Kidney capillary endothelial cell (primary cell): ENCODE data around the gene MIEF1.

ENCODE experiments used
- DNase-seq: peaks from one replicate; pipeline ENCODE4 v3.0.0-alpha.2; 2018; ENCODE audit warnings: low spot score

MIEF1 gene

DNA sequence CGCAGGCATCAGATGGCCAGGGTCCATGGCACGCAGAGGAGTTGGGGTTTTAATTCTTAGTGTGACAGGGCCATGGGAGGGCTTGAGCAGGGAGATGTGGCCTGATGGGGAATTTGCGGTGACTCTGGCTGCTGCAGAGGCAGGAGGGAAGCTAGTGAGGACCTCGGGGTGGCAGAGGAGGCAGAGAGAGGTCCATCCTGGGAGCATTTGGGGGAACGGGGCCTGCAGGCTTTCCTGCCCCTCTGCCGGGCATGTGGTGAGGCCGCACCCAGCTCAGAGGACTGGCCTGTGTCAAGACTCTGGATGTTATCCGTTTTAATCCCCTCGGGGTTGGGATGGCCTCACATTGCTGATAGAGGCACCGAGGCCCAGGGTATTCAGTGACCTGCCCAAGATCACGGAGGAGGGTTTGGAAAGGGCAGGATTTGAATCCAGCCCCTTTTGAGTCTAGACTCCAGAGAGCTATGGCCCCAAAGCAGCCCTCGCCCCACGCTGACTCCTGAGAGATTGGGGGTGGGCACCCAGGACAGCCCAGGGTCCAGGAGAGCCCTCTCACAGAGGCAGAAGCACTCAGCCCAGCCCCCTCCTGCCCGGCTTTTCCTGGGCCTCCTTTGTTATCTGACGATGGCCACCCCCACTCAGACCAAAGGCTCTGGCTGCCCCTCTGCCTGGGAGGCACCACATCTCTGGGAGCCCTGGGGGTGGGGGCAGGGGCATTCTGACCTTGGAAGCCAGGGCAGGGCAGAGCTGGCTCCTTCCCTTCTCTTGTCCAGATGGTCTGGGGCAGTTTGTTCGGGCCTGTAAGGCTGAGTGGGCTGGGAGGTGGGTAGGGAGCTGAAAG lies 31.4 kb upstream of the MIEF1 start:
- no peak for DNase-seq

DNA sequence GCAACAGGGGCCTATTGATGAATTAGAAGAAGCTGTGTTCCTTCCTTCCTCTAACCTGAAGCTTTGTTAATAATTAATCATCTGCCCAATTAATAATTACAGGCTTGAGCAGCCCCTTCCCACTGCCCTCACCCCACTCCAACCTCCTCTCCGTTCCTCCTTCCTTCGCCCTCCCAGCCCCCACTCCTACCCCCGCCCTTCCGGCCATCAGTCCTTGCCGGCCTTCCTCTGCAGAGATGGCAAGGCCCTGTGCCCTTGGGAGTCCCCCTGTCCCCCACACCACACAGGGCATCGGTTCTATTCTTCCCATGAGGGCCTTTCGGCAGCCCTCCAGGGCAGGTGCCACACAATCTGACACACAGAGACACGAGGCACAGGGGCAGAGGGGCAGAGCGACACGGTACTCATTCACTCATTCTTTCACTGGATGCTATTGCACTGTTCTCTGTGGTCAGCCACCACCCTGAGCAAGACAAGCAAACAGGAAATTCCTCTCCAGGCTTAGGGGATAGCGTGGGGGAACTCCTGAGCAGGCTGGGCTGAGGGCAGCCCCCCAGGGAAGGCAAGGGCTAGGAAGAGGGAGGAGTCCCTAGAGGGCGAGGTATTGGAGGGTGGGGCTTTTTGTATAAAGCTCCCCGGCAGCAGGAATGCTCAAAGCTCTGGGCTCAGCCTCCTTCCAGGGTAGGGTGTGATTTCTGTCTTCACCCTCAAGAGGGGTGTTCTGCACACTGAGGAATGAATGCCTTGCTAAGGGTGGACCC lies 30.5 kb upstream of the MIEF1 start:
- no peak for DNase-seq

DNA sequence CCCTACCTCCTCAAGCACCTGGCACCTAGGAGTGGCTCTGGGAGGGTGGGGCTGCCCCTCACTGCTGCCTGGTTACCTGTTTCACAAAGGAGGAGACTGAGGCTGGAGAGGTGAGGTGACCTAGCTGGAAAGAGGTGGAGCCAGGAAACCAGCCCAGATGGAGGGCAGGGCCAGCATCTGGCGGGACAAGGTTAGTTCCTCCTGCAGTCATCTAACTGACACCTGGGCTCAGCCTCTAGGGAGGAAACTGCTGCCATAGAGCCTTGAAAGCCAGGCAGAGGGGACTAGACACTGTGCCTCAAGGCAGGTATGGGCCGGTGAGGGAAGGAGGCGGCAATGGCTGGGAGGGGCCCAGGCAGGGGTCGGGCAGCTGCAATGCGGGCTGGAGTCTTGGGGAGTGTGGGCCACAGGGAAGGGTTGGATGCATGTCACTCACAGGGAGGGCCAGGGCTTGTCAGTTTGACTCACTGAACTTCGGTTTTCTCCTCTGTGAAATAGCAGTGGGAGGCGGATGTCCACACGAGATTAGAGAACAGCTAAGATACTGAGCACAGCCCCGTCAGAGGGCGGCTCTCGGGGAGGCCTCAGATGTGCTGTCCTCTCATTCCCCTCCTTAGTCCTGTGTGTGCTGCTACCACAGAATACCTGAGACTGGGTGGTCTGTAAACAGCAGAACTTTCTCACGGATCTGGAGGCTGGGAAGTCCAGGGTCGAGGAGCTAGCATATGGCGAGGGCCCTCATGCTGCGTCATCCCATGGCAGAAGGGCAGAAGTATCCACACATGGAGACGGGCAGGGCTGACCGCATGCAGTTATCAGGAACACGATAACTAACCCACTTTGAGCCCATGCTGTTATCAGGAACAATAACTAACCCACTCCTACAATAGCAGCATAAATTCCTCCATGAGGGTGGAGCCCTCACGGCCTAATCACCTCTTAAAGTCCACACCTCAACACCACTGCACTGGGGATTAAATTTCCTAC lies 29.2 kb upstream of the MIEF1 start:
- no peak for DNase-seq

DNA sequence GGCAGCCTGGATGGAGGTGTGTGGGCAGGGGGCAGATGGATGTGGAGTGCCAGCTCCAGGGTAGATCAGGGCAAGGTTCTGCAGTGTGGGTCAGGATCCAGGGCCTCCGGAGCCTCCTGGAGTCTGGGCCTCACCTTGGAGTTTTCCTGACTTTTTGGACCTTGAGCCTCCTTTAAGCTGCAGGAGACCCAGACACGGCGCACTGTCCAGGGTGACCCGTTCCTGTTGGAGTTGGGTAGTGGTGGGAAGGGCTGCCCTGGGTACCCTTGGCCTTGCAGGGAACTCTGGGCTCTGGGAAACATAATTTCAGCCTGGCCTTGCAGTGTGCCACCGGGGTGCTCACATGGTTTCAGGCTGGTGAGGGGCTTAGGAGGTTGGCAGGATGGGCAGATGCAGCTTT lies 28.2 kb upstream of the MIEF1 start:
- DNase-seq: no peak

DNA sequence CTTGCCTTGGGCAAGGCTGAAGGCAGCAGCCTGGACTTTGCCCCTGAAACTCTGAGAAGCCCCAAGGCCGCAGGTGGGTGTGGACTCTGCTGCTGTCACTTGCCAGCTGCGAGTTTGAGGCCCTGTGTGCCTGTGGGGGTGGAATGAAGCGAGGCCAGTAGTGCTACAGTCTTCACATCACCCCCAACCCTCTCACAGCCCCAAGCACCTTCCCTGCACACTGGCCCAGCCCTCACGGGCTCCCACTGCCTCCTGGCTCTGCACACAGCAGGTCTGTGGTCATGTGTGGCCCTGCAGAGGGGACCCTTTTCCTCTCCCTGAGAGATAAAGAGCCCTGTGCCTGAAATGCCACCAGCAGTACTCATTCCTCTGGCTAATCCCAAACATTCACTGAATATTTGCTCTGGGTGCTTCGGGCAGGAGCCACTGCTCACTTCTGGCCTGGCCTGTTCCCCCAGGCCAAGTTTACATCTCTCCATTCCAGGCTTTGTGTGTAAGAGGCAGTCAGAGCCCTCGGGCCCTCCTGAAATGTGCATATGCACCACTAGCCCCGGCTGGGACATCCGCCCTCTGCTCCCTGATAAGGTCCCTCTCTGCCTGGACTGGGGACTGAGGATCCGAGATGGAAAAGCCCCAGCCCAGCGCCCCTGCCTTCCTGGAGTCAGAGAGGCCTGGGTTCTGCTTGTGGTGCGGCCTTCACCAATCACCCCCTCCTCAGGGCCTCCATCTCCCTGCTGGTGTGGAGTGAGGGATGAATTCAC lies 27.6 kb upstream of the MIEF1 start:
- DNase-seq: no peak

DNA sequence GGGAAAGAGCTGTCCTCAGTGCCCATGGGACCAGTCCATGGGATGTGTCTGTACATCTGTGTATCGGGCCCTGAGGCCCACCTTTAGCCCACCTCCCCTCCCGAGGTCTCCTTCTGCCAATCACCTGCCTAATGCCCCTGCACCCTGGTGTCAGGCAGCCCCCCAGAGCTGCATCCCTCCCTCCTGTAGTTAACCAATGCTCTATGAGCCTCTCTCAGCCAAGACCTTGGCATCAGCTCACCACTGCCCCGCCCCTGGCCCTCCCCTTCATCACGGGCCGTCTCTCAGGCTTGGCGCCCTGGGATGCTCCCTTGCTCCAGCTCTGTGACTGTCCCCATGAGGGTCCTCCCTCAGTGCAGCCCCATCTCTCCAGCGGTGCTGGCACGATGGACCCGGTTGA lies 26.8 kb upstream of the MIEF1 start:
- DNase-seq: no peak

DNA sequence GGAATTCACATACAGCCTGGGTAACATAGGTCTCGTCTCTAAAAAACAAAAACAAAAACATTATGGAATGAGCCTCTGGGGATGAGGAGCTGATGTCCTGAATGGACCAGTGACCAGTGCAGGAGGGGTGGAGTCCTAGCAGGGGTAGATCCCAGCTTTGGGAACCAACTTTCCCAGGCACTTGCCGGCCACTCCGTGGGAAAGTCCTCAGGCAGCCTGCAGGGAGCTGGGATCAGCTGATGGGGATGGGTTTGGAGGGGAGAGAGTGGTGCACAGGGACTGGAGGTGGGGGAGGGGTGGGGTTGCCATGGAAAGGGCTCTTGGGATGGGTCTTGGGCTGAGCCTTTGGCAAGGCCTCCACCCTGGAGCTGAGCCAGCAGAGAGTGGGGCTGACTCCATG lies 26.2 kb upstream of the MIEF1 start:
- no peak for DNase-seq

DNA sequence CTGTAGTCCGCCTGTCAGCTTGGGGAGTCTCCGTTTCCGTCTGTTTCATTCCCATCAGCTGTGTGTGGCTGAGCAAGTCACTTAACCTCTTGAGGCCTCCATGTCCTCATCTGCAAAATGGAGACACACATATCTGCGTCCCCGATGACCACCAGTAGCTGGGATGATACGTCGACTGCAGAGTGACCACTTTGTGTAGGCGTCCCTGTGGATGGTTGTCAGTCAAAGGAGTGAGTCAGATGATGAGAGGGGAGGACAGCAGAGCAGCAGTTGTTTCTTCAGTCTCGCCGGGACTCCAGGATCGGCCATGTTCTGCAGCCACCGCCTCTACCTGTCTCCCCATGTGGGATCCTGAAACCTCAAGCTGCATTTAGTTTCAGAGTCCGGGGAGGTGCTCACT lies 25.4 kb upstream of the MIEF1 start:
- no peak for DNase-seq

DNA sequence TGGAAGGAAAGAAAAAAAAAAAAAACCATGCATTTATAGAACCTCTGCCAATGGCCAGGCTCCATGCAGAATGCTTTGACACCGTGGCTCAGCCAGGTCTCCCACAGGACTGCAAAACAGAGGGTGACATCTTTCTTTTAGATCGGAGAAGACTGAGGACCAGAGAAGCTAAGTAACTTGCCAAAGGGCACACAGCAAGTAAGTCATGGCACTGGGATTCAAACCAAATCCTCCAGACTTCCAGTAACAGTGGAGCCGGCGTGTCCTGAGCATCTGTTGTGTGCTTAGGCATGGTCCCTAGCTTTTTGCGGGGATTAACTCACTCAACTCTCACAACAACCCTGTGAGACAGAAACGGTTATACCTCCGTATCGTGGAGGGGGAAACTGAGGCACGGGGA lies 24.5 kb upstream of the MIEF1 start:
- no peak for DNase-seq

DNA sequence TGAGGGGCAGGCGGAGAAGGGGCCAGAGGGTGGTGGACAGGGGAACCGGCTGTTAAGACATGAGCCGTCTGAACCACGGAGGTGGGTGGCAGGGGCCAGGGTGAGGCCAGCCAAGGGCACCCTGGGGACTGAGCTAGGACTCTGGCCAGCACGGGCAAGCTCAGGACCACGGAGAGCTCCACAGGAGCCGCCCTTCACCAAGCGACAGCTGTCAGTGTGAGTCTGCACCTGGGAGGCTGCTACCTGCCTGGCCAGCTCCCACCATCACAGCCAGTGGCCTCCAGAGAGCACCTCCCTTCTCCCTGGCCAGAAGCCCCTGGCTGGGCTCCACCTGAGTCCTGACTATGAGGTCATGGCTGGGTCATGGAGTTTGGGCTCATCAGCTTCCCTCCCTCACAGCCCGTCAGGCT lies 23.6 kb upstream of the MIEF1 start:
- no peak for DNase-seq

DNA sequence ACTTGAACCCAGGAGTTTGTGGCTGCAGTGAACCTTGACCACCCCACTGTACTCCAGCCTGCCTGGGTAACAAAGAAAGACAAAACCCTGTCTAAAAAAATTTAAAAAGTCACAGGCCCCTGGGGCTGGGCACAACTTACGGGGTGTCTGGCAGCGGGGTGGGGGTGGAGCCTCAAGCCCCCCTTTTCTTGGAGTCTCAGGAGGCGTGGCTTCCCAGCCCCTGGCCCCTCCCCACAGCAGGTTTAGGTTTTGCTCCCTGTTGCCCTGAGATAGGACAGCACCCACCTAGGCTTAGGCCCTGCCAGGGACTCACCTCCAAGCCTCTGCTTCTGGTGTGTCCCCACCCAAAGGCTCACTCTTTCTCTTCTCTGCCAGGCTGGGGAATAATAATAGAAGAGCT lies 22.8 kb upstream of the MIEF1 start:
- no peak for DNase-seq

DNA sequence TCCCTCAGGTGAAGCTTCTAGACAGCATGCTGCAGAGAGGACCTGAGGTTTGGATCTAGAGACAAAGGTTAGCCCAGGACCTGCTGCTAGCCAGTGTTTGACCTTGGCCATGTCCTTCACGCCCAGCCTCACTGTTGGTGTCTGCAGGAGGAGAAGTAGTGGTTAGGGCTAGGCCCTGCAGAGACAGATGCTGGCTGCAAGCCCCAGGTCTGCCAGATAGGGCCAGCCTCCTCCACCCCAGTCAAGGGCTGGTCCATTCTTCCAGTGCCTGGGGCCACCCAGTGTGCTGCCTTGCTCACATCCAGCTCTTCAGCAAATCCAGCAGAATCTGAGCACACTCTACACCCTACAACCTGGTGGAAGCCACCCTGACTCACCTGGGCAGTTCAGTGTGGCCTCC lies 21.5 kb upstream of the MIEF1 start:
- DNase-seq: no peak

DNA sequence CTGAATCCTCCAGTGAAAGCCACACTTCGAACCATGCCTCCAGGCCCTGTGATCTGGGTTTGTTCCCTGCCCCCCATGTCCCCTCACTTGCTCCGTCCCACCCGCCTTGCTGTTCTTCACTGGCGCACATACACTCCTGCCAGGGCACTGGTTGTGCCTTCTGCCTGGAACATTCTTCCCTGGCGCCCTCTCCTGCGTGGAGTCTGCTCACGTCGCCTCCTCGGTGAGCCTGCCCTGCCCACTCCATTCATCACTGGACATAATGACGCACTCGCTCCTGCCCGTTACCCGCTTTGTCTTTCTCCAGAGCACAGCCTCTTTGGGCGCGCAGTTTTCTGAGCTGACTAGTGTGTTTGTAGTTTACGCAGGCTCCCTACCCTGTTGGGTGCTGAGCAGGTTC lies 21.0 kb upstream of the MIEF1 start:
- DNase-seq: no peak

DNA sequence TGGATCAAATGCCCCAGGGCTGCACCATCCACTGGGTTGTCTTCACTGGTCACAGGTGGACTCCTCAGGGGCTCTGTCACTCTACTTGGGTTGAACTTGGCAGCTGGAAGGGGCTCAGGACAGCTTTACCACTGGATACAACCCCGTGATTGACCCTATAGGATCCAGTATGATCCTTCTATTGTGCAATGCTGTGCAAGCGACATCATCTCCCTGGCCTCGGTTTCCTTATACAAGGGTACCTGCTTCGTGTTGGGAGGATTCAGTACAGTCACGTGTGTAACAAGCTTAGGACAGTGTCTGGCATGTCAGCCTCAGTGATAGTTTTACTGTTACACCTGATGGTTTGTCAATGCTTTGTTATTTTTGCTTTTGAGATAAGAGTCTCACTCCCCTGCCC lies 20.5 kb upstream of the MIEF1 start:
- no peak for DNase-seq

DNA sequence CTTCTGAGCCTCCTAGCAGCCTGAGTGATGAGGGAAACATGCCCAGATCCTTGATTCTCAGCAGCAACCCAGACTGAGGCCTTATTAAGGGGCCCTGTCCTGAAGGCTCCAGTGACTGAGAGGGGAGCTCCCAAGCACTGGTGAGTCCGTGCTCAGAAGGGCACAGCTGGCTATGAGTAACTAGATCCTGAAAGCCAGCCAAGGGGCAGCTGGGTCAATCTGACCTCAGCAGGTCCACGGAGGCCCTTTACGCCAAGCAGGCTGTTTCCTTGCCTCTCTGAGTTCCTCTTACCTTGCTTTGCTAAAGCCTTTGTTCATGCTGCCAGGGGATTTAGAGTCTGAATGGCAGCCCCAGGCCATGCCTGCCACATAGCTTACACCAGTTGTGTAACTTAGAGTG lies 19.3 kb upstream of the MIEF1 start:
- DNase-seq: no peak

DNA sequence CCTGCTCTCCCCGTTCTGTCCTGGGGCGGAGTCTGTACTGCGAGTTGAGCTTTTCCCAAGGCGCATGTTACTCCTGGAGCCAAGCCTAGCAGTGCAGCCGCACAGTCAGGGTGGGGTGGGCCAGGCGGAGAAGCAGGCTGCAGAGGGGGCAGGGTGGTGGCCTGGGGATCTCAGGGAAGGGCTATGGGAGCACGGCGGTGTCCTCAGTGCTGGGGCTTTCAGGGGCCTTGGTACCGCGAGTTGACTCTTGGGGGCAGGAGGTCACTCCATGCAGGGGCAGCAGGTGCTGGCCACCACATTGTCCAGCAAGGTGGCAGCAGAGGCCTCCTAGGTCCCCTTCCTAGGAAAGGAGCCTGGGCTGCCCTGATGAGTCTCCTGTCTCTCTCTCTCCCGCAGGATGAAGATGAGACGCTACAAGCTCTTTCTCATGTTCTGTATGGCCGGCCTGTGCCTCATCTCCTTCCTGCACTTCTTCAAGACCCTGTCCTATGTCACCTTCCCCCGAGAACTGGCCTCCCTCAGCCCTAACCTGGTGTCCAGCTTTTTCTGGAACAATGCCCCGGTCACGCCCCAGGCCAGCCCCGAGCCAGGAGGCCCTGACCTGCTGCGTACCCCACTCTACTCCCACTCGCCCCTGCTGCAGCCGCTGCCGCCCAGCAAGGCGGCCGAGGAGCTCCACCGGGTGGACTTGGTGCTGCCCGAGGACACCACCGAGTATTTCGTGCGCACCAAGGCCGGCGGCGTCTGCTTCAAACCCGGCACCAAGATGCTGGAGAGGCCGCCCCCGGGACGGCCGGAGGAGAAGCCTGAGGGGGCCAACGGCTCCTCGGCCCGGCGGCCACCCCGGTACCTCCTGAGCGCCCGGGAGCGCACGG lies 14.9 kb upstream of the MIEF1 start:
- DNase-seq: no peak

DNA sequence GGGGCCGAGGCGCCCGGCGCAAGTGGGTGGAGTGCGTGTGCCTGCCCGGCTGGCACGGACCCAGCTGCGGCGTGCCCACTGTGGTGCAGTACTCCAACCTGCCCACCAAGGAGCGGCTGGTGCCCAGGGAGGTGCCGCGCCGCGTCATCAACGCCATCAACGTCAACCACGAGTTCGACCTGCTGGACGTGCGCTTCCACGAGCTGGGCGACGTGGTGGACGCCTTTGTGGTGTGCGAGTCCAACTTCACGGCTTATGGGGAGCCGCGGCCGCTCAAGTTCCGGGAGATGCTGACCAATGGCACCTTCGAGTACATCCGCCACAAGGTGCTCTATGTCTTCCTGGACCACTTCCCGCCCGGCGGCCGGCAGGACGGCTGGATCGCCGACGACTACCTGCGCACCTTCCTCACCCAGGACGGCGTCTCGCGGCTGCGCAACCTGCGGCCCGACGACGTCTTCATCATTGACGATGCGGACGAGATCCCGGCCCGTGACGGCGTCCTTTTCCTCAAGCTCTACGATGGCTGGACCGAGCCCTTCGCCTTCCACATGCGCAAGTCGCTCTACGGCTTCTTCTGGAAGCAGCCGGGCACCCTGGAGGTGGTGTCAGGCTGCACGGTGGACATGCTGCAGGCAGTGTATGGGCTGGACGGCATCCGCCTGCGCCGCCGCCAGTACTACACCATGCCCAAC lies 14.1 kb upstream of the MIEF1 start:
- no peak for DNase-seq

DNA sequence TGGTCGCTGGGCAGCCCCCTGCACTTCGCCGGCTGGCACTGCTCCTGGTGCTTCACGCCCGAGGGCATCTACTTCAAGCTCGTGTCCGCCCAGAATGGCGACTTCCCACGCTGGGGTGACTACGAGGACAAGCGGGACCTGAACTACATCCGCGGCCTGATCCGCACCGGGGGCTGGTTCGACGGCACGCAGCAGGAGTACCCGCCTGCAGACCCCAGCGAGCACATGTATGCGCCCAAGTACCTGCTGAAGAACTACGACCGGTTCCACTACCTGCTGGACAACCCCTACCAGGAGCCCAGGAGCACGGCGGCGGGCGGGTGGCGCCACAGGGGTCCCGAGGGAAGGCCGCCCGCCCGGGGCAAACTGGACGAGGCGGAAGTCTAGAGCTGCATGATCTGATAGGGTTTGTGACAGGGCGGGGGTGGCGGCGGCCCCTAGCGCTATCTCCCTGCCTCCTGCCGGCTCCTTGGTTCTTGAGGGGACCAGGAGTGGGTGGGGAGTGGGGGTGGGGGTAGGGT lies 13.5 kb upstream of the MIEF1 start:
- DNase-seq: no peak
